Loucy (cell line): ENCODE measurements around the gene UGT1A9.

Experiments used
- H2AFZ ChIP-seq: fragments of 200-600 bp; sonication (generic); 2 replicates; pipeline ENCODE4 v1.6.0; 2016; ENCODE audit warnings: antibody characterized with exemption, mild to moderate bottlenecking, low read length, moderate library complexity
- H3F3A ChIP-seq: fragments of 200-600 bp; 2 replicates; pipeline ENCODE4 v1.6.0; 2016; ENCODE audit warnings: antibody characterized with exemption, low read depth, mild to moderate bottlenecking
- H3K27me3 ChIP-seq: fragments of 200-600 bp; sonication (generic); 2 replicates; pipeline ENCODE4 v1.6.1; 2014; ENCODE audit warnings: low read length, mild to moderate bottlenecking; ENCODE audit not compliant: insufficient read depth, poor library complexity, severe bottlenecking
- H3K36me3 ChIP-seq: fragments of 200-600 bp; sonication (generic); 2 replicates; pipeline ENCODE4 v1.6.1; 2016; ENCODE audit warnings: low read length; ENCODE audit not compliant: insufficient read depth
- H3K4me1 ChIP-seq: fragments of 200-600 bp; sonication (generic); 2 replicates; pipeline ENCODE4 v1.5.1; 2014; ENCODE audit warnings: low read length, mild to moderate bottlenecking; ENCODE audit not compliant: insufficient read depth, poor library complexity, severe bottlenecking
- H3K4me2 ChIP-seq: fragments of 200-600 bp; sonication (generic); 2 replicates; pipeline ENCODE4 v1.6.0; 2014; ENCODE audit warnings: antibody characterized with exemption, low read length, low read depth, mild to moderate bottlenecking; ENCODE audit not compliant: poor library complexity, severe bottlenecking
- H3K4me3 ChIP-seq: fragments of 200-600 bp; sonication (generic); 2 replicates; pipeline ENCODE4 v1.5.1; 2014; ENCODE audit warnings: low read length, mild to moderate bottlenecking, mixed read lengths; ENCODE audit not compliant: poor library complexity, severe bottlenecking
- H3K79me2 ChIP-seq: fragments of 200-600 bp; sonication (generic); 2 replicates; pipeline ENCODE4 v1.6.1; 2014; ENCODE audit warnings: low read length; ENCODE audit not compliant: insufficient read depth
- H3K9ac ChIP-seq: fragments of 200-600 bp; sonication (generic); 2 replicates; pipeline ENCODE4 v1.6.0; 2014; ENCODE audit warnings: mild to moderate bottlenecking, low read depth, low read length, moderate library complexity; ENCODE audit not compliant: poor library complexity, severe bottlenecking
- H3K9me2 ChIP-seq: fragments of 200-600 bp; sonication (generic); replicated peaks from 2 replicates; pipeline ENCODE4 v1.6.1; 2016; ENCODE audit warnings: low read depth, low read length, mixed read lengths
- H3K9me3 ChIP-seq: fragments of 200-600 bp; sonication (generic); 2 replicates; pipeline ENCODE4 v1.6.1; 2014; ENCODE audit warnings: mild to moderate bottlenecking, antibody characterized with exemption, low read length, low read depth; ENCODE audit not compliant: insufficient read depth
- H4K20me1 ChIP-seq: fragments of 200-600 bp; sonication (generic); 2 replicates; pipeline ENCODE4 v1.6.0; 2014; ENCODE audit warnings: antibody characterized with exemption, low read length, mild to moderate bottlenecking; ENCODE audit not compliant: insufficient read depth, poor library complexity, severe bottlenecking
- EZH2phosphoT487 ChIP-seq: fragments of 200-600 bp; IDR thresholded peaks from 2 replicates; pipeline ENCODE4 v1.6.1; 2018; ENCODE audit warnings: antibody characterized with exemption, mild to moderate bottlenecking, moderate library complexity, borderline replicate concordance
- TF ChIP-seq, protein P1 (sequence below): fragments of 200-600 bp; sonication (generic); conservative IDR thresholded peaks from 2 replicates; pipeline ENCODE4 v1.5.1; 2014; ENCODE audit warnings: mild to moderate bottlenecking, antibody characterized with exemption, low read length

Gene UGT1A9

GRCh38 chr2:233814056-233814835, 142.5 kb downstream of the UGT1A9 start:
- H3K36me3 ChIP-seq = no peaks in the 10 kb centered on the region
- H3K79me2 ChIP-seq = no peaks in the 10 kb centered on the region
- no peak overlapping the region for H3K9ac ChIP-seq
- H3K4me1 ChIP-seq = no peaks in the 10 kb centered on the region
- no peaks in the 10 kb centered on the region for H3K9me3 ChIP-seq
- H3K4me2 ChIP-seq = no peak overlapping the region
- H3K9me2 ChIP-seq = no peaks in the 10 kb centered on the region
- no peak overlapping the region for H3K4me3 ChIP-seq
- no peaks in the 10 kb centered on the region for H3F3A ChIP-seq
- H3K27me3 ChIP-seq = no peaks in the 10 kb centered on the region
- no peak overlapping the region for H2AFZ ChIP-seq
- TF ChIP-seq, protein P1, sequence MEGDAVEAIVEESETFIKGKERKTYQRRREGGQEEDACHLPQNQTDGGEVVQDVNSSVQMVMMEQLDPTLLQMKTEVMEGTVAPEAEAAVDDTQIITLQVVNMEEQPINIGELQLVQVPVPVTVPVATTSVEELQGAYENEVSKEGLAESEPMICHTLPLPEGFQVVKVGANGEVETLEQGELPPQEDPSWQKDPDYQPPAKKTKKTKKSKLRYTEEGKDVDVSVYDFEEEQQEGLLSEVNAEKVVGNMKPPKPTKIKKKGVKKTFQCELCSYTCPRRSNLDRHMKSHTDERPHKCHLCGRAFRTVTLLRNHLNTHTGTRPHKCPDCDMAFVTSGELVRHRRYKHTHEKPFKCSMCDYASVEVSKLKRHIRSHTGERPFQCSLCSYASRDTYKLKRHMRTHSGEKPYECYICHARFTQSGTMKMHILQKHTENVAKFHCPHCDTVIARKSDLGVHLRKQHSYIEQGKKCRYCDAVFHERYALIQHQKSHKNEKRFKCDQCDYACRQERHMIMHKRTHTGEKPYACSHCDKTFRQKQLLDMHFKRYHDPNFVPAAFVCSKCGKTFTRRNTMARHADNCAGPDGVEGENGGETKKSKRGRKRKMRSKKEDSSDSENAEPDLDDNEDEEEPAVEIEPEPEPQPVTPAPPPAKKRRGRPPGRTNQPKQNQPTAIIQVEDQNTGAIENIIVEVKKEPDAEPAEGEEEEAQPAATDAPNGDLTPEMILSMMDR = no peak
- TF ChIP-seq EZH2phosphoT487 = no peak
- no peaks in the 10 kb centered on the region for H4K20me1 ChIP-seq

DNA sequence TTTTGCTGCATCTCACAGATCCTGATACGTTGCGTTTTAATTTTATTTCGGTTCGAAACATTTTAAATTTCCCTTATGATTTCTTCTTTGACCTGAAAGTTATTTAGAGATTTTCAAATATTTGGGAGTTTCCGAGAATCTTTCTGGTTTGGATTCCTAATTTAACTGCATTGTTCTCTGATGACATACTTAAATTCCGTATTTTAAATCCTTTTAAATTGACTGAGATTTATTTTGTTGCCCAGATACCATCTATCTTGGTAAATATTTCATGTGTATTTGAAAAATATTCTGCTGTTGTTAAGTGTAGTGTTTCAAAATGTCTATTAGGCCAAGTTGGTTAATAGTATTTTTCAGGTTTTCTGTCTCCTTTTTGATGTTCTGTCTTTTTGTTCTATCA, 144.2 kb downstream of the UGT1A9 start:
- Histone ChIP-seq H3K9me3 (no peaks in the 10 kb centered on the region), H3K9me2 (no peaks in the 10 kb centered on the region), H3F3A (no peaks in the 10 kb centered on the region), H4K20me1 (no peaks in the 10 kb centered on the region), H2AFZ (no peak overlapping the region), H3K4me2 (no peak overlapping the region), H3K27me3 (no peaks in the 10 kb centered on the region), H3K9ac (no peak overlapping the region), H3K4me1 (no peaks in the 10 kb centered on the region), H3K79me2 (no peaks in the 10 kb centered on the region), H3K4me3 (no peak overlapping the region), H3K36me3 (no peaks in the 10 kb centered on the region)
- TF ChIP-seq, protein P1 = no peak
- TF ChIP-seq EZH2phosphoT487 = no peak

DNA sequence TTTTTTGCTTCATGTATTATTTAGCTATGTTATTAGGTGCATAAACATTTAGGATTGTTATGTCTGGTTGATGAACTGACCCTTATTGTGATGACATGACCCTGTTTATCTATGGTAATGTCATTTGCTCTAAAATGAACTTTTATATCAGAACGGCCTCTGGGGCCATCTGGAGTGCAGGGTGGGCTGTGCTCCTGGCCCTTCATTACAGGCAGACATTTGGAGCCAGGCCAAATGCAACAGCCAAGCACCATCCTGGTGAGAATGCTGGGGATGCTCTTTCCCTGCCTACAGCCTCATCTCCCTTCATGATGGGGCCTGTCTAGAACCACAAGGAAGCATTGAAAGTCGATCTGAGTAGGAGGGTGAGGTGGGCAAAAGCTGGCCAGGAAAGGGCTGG, 144.6 kb downstream of the UGT1A9 start:
- Histone ChIP-seq H3K4me2 (no peak overlapping the region), H3K27me3 (no peaks in the 10 kb centered on the region), H3K9me2 (no peaks in the 10 kb centered on the region), H4K20me1 (no peaks in the 10 kb centered on the region), H3K9me3 (no peaks in the 10 kb centered on the region), H3K4me1 (no peaks in the 10 kb centered on the region), H2AFZ (no peak overlapping the region), H3K4me3 (no peak overlapping the region), H3F3A (no peaks in the 10 kb centered on the region), H3K36me3 (no peaks in the 10 kb centered on the region), H3K9ac (no peak overlapping the region), H3K79me2 (no peaks in the 10 kb centered on the region)
- TF ChIP-seq, protein P1 = no peak
- TF ChIP-seq EZH2phosphoT487 = no peak
